SU-DHL-6 (cell line): ENCODE measurements around the gene BIVM.

Experiments used
- H2AFZ ChIP-seq: fragments of 200-600 bp; sonication (generic); 2 replicates; pipeline ENCODE4 v1.6.1; 2014; ENCODE audit warnings: low read depth, mild to moderate bottlenecking, moderate library complexity, mixed read lengths, antibody characterized with exemption, low read length; ENCODE audit not compliant: severe bottlenecking
- H3F3A ChIP-seq: fragments of 200-600 bp; shearing (Covaris generic); 2 replicates; pipeline ENCODE4 v1.6.0; 2016; ENCODE audit warnings: antibody characterized with exemption, mild to moderate bottlenecking; ENCODE audit not compliant: insufficient read depth
- H3K27ac ChIP-seq: fragments of 200-600 bp; sonication (generic); 2 replicates; pipeline ENCODE4 v1.5.1; 2016; ENCODE audit warnings: low read depth, mild to moderate bottlenecking, low read length, moderate library complexity, mixed read lengths
- H3K27me3 ChIP-seq: fragments of 200-600 bp; sonication (generic), shearing (Covaris generic); 2 replicates; pipeline ENCODE4 v1.6.0; 2014; ENCODE audit warnings: mild to moderate bottlenecking, low read length
- H3K36me3 ChIP-seq: fragments of 200-600 bp; sonication (generic); 2 replicates; pipeline ENCODE4 v1.6.1; 2014; ENCODE audit warnings: mild to moderate bottlenecking, low read length, mixed read lengths
- H3K4me2 ChIP-seq: fragments of 300-600, 200-600 bp; shearing (Covaris generic), sonication (generic); 2 replicates; pipeline ENCODE4 v1.6.0; 2014; ENCODE audit warnings: low read length, low read depth, mild to moderate bottlenecking; ENCODE audit not compliant: poor library complexity, severe bottlenecking
- H3K4me3 ChIP-seq: fragments of 200-600 bp; sonication (generic); 2 replicates; pipeline ENCODE4 v1.5.1; 2014; ENCODE audit warnings: antibody characterized with exemption, low read length, mild to moderate bottlenecking, mixed read lengths; ENCODE audit not compliant: insufficient read depth, poor library complexity, severe bottlenecking
- H3K79me2 ChIP-seq: fragments of 200-600 bp; sonication (generic); 2 replicates; pipeline ENCODE4 v1.6.1; 2014; ENCODE audit warnings: mild to moderate bottlenecking, low read length, moderate library complexity; ENCODE audit not compliant: insufficient read depth
- H3K9ac ChIP-seq: fragments of 200-600 bp; sonication (generic); 2 replicates; pipeline ENCODE4 v1.7.0; 2014; ENCODE audit warnings: mild to moderate bottlenecking, low read length
- H3K9me2 ChIP-seq: fragments of 200-600 bp; sonication (generic); replicated peaks from 2 replicates; pipeline ENCODE4 v1.6.1; 2014; ENCODE audit warnings: low read length; ENCODE audit not compliant: insufficient read depth
- H3K9me3 ChIP-seq: fragments of 200-600 bp; sonication (generic); 2 replicates; pipeline ENCODE4 v1.6.1; 2014; ENCODE audit warnings: low read length, mixed read lengths; ENCODE audit not compliant: insufficient read depth
- H4K20me1 ChIP-seq: fragments of 200-600 bp; sonication (generic); 2 replicates; pipeline ENCODE4 v1.6.1; 2014; ENCODE audit warnings: low read depth, mild to moderate bottlenecking, antibody characterized with exemption, low read length, moderate library complexity, mixed read lengths
- EZH2phosphoT487 ChIP-seq: fragments of 200-600 bp; sonication (generic), shearing (Covaris generic); conservative IDR thresholded peaks from 2 replicates; pipeline ENCODE4 v1.6.1; 2018; ENCODE audit warnings: mild to moderate bottlenecking, antibody characterized with exemption, low read length, moderate library complexity, mixed read lengths
- TF ChIP-seq, protein P1 (sequence below): fragments of 200-600 bp; sonication (generic); IDR thresholded peaks from one replicate; pipeline ENCODE4 v1.5.1; 2017; ENCODE audit warnings: antibody characterized with exemption, mild to moderate bottlenecking, low read length, moderate library complexity; ENCODE audit not compliant: insufficient read depth, poor library complexity, severe bottlenecking

Gene BIVM

DNA sequence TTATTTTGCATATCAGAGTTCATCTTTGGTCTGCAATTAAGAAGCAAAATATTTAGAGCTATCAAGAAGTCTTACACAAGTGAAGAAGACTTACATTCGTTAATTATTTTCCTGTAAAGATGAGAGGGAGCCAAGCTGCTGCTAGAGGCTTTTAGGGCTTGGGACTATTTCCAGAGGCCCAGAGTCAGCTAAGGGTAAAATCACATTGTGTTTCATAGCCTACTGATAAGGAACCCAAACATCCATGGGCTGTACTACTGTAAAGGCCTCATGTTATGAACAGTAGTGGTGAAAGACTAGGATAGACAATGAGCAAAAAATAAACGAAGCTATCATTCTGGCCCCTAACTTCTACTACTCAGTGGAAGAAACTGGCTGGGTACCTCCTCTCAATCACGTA is 14.4 kb upstream of the BIVM start:
- no peak for TF ChIP-seq EZH2phosphoT487
- TF ChIP-seq, protein P1, sequence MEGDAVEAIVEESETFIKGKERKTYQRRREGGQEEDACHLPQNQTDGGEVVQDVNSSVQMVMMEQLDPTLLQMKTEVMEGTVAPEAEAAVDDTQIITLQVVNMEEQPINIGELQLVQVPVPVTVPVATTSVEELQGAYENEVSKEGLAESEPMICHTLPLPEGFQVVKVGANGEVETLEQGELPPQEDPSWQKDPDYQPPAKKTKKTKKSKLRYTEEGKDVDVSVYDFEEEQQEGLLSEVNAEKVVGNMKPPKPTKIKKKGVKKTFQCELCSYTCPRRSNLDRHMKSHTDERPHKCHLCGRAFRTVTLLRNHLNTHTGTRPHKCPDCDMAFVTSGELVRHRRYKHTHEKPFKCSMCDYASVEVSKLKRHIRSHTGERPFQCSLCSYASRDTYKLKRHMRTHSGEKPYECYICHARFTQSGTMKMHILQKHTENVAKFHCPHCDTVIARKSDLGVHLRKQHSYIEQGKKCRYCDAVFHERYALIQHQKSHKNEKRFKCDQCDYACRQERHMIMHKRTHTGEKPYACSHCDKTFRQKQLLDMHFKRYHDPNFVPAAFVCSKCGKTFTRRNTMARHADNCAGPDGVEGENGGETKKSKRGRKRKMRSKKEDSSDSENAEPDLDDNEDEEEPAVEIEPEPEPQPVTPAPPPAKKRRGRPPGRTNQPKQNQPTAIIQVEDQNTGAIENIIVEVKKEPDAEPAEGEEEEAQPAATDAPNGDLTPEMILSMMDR: no peak
- Histone ChIP-seq H3K79me2 (no peaks in the 10 kb centered on the region), H3F3A (no peaks in the 10 kb centered on the region), H3K36me3 (no peaks in the 10 kb centered on the region), H4K20me1 (no peaks in the 10 kb centered on the region), H3K9me3 (no peaks in the 10 kb centered on the region; the same call in 1 of the 2 replicates), H2AFZ (no peak overlapping the region), H3K9ac (no peak overlapping the region), H3K27me3 (no peaks in the 10 kb centered on the region), H3K4me2 (no peak overlapping the region), H3K4me3 (no peak overlapping the region), H3K27ac (no peak overlapping the region), H3K9me2 (no peaks in the 10 kb centered on the region)

DNA sequence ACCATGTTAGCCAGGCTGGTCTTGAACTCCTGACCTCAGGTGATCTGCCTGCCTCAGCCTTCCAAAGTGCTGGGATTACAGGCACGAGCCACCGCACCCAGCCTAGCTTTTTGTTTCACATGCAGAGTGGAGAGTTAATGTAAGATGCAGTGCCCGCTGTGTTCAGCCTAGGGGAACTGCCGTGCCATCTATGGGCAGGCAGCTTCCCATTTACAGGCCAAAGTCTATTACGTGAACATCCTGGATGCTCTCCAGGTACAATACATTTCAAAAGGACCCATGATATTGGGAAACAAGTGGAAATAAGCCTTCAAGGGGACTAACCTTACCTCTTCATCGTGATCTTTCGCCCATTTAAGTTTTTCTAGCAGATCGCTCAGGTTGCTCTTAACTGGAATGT is 10.2 kb upstream of the BIVM start:
- H3K79me2 ChIP-seq: no peaks in the 10 kb centered on the region
- H3K9me2 ChIP-seq: no peaks in the 10 kb centered on the region
- H3K9ac ChIP-seq: no peak overlapping the region
- TF ChIP-seq, protein P1: no peak
- TF ChIP-seq EZH2phosphoT487: no peak
- H3K36me3 ChIP-seq: no peaks in the 10 kb centered on the region
- H3F3A ChIP-seq: no peaks in the 10 kb centered on the region
- H3K4me3 ChIP-seq: no peak overlapping the region
- H3K4me2 ChIP-seq: no peak overlapping the region
- no peaks in the 10 kb centered on the region for H3K27me3 ChIP-seq
- H2AFZ ChIP-seq: no peak overlapping the region
- H3K27ac ChIP-seq: no peak overlapping the region
- no peaks in the 10 kb centered on the region for H4K20me1 ChIP-seq
- no peaks in the 10 kb centered on the region for H3K9me3 ChIP-seq

DNA sequence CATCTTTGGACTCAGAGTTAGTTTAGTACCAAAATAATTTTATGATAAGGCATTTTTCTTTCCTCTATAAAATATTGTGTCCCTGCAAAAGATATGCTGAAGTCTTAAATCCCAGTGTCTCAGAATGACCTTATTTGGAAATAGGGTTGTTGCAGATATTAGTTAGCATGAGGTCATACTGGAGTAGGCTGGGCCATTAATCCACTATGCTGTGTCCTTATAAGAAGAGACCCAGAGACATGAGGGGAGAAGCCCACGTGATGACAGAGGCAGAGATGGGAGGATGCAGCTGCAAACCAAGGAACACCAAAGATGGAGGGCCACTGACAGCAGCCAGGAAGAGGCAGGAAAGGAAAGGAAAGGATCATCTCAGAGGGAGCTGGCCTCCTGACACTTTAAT is 6.5 kb upstream of the BIVM start:
- H3K79me2 ChIP-seq: no peaks in the 10 kb centered on the region
- H3K9me3 ChIP-seq: no peaks in the 10 kb centered on the region
- H4K20me1 ChIP-seq: no peaks in the 10 kb centered on the region
- no peak overlapping the region for H3K27ac ChIP-seq
- no peaks in the 10 kb centered on the region for H3K27me3 ChIP-seq
- H2AFZ ChIP-seq: no peak overlapping the region
- H3K9me2 ChIP-seq: no peaks in the 10 kb centered on the region
- H3K4me3 ChIP-seq: no peak overlapping the region
- H3K9ac ChIP-seq: no peak overlapping the region
- no peak for TF ChIP-seq EZH2phosphoT487
- TF ChIP-seq, protein P1: no peak
- no peak overlapping the region for H3K4me2 ChIP-seq
- no peaks in the 10 kb centered on the region for H3K36me3 ChIP-seq
- 0 out of 2 replicates have a peak, but pooled peaks cover 5% of the 10 kb centered on the region for H3F3A ChIP-seq
